Measurements from ENCODE around the gene BARHL2.

DNA sequence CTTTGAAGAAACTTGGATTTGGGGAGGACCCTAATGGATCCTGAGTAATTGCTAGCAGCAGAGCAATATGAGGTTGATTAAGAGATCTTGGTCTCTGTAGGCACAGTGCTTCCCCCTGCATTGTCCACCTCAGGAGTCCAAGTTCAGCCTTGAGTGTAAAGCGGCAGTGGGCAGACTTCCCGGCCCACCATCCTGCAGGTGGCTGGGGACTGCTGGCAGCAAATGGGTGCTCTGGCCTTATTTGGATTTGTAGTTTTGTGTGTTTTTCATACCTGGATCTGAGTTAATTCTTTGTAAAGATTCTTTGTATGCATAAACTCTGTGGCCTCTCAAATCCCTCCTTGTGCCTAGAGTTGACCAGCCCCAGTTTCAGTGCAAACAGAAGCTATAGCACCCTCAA, 7.6 kb downstream of the BARHL2 start:
- TF ChIP-seq, protein P1, sequence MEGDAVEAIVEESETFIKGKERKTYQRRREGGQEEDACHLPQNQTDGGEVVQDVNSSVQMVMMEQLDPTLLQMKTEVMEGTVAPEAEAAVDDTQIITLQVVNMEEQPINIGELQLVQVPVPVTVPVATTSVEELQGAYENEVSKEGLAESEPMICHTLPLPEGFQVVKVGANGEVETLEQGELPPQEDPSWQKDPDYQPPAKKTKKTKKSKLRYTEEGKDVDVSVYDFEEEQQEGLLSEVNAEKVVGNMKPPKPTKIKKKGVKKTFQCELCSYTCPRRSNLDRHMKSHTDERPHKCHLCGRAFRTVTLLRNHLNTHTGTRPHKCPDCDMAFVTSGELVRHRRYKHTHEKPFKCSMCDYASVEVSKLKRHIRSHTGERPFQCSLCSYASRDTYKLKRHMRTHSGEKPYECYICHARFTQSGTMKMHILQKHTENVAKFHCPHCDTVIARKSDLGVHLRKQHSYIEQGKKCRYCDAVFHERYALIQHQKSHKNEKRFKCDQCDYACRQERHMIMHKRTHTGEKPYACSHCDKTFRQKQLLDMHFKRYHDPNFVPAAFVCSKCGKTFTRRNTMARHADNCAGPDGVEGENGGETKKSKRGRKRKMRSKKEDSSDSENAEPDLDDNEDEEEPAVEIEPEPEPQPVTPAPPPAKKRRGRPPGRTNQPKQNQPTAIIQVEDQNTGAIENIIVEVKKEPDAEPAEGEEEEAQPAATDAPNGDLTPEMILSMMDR (IDR thresholded peaks at IDR 0.05): no peak
- TF ChIP-seq, protein P2, sequence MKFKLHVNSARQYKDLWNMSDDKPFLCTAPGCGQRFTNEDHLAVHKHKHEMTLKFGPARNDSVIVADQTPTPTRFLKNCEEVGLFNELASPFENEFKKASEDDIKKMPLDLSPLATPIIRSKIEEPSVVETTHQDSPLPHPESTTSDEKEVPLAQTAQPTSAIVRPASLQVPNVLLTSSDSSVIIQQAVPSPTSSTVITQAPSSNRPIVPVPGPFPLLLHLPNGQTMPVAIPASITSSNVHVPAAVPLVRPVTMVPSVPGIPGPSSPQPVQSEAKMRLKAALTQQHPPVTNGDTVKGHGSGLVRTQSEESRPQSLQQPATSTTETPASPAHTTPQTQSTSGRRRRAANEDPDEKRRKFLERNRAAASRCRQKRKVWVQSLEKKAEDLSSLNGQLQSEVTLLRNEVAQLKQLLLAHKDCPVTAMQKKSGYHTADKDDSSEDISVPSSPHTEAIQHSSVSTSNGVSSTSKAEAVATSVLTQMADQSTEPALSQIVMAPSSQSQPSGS (CRISPR knock-in tag; IDR thresholded peaks at IDR 0.05; ENCODE audit: borderline replicate concordance, low read depth): no peak
- TF ChIP-seq TEAD4 (CRISPR knock-in tag; IDR thresholded peaks at IDR 0.05) (no peak), GTF2I (CRISPR knock-in tag; conservative IDR thresholded peaks at IDR 0.05) (no peak), JAZF1 (CRISPR knock-in tag; IDR thresholded peaks at IDR 0.05) (no peak), NFYB (CRISPR knock-in tag; conservative IDR thresholded peaks at IDR 0.05; ENCODE audit: low read depth) (no peak), SMAD3 (CRISPR knock-in tag; IDR thresholded peaks at IDR 0.05; ENCODE audit: borderline replicate concordance) (no peak), MYBL2 (CRISPR knock-in tag; IDR thresholded peaks at IDR 0.05) (no peak), CREB1 (CRISPR knock-in tag; IDR thresholded peaks at IDR 0.05) (no peak), ZNF317 (CRISPR knock-in tag; IDR thresholded peaks at IDR 0.05; ENCODE audit: borderline replicate concordance, low read depth) (no peak)
- TF ChIP-seq, protein P3, sequence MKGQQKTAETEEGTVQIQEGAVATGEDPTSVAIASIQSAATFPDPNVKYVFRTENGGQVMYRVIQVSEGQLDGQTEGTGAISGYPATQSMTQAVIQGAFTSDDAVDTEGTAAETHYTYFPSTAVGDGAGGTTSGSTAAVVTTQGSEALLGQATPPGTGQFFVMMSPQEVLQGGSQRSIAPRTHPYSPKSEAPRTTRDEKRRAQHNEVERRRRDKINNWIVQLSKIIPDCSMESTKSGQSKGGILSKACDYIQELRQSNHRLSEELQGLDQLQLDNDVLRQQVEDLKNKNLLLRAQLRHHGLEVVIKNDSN (CRISPR knock-in tag; IDR thresholded peaks at IDR 0.05): no peak
- TF ChIP-seq, protein P4, sequence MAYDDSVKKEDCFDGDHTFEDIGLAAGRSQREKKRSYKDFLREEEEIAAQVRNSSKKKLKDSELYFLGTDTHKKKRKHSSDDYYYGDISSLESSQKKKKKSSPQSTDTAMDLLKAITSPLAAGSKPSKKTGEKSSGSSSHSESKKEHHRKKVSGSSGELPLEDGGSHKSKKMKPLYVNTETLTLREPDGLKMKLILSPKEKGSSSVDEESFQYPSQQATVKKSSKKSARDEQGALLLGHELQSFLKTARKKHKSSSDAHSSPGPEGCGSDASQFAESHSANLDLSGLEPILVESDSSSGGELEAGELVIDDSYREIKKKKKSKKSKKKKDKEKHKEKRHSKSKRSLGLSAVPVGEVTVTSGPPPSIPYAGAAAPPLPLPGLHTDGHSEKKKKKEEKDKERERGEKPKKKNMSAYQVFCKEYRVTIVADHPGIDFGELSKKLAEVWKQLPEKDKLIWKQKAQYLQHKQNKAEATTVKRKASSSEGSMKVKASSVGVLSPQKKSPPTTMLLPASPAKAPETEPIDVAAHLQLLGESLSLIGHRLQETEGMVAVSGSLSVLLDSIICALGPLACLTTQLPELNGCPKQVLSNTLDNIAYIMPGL (CRISPR knock-in tag; IDR thresholded peaks at IDR 0.05): no peak
